Adipose tissue (tissue), 3 donors: ENCODE data around the gene PLCD3. TPM values are rescaled to one million over a fixed set of nuclear protein-coding genes. Genes with fewer than 3 reads are reported as not detected.

ENCODE experiments used
- H3K27ac ChIP-seq: one replicate; pipeline ENCODE4 v1.5.1; 2013; ENCODE audit warnings: low read depth, low read length
- WGBS, 3 donors: extraction: QIAGEN DNeasy Blood & Tissue Kit; methylation state at CpG; one replicate each; pipeline ENCODE4 v1.1.7; 2013; 5-methylcytosine and 5-hydroxymethylcytosine counted together
- polyA plus RNA-seq, 3 donors: library from polyadenylated mRNA; stranded (reverse); fragments of 200-250 nt; gene quantifications; one replicate each; pipeline ENCODE4 v1.2.3, GENCODE V29; 2013
- donor health status: healthy with polysubstance abuse.
- donor health status: Bipolar disorder and iron deficiency.
- donor health status: healthy.

The PLCD3 gene
- polyA plus RNA-seq, 3 donors, result 6.9 to 49.7 (median 42.4) TPM

DNA sequence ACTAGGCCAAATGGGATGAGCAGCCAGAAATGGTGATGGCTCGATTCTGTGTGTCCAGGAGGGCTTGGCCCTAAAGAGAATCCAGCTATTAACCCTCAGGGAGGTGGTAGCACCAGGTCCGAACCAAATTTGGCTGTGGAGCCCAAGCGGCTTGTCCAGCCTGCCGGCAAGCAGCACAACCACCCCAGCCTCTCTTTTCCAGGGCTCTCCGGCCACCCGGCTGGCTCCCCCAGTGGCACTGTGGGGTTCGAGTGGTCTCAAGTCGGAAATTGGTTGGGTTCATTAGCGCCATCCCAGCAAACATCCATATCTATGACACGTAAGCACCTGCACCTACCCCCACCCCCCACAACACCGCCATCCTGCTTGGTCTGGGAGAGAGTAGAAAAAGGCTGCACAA is 35.4 kb downstream of the PLCD3 start:
- no peak overlapping the region for H3K27ac ChIP-seq
- WGBS, 3 donors, result 91 to 93% (median 92%) methylated on average over 11 of the region's 11 CpGs

- no peak overlapping the region for H3K27ac ChIP-seq
- 71 to 80% (median 79%) methylated on average over 3 of the region's 3 CpGs for WGBS, 3 donors
Observed at GRCh38 chr17:45096141-45096540, 36.2 kb downstream of the PLCD3 start.

DNA sequence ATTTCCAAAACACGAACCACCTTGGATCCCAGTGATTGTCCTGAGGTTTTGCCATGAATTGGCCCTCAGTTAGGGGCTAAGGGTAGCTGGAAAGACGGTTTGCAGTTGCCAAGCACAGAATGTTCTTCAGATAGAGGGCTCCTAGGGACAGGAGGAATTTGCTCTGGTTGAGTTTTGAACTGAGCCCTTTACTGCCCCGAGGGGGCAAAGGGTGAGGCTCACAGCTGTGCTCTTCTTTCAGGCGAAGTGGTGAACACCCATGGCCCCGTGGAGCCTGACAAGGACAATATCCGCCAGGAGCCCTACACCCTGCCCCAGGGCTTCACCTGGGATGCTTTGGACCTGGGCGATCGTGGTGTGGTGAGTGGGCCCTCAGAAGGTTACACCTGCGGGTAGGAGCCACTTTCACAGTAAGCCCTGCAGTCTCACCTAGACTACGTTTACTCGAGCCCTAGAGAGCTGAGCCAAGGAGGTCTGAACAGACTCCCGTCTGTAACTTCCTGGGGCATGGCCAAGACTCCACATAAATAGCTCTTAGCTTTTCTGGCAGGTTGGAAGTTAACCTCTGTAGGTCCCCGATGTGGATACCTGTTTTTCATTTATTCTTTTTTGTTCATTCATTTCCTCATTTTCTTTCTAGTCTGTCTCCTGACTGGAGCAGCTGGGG is 38.7 kb downstream of the PLCD3 start:
- peak overlapping the region; percentile 81 for H3K27ac ChIP-seq
- WGBS, 3 donors, result 70 to 76% (median 70%) methylated on average over 13 of the region's 13 CpGs

GRCh38 chr17:45092911-45093430 is 39.3 kb downstream of the PLCD3 start:
- H3K27ac ChIP-seq, result peak overlapping the region; percentile 81
- WGBS, 3 donors, result 49 to 77% (median 52%) methylated on average over 6 of the region's 6 CpGs

DNA sequence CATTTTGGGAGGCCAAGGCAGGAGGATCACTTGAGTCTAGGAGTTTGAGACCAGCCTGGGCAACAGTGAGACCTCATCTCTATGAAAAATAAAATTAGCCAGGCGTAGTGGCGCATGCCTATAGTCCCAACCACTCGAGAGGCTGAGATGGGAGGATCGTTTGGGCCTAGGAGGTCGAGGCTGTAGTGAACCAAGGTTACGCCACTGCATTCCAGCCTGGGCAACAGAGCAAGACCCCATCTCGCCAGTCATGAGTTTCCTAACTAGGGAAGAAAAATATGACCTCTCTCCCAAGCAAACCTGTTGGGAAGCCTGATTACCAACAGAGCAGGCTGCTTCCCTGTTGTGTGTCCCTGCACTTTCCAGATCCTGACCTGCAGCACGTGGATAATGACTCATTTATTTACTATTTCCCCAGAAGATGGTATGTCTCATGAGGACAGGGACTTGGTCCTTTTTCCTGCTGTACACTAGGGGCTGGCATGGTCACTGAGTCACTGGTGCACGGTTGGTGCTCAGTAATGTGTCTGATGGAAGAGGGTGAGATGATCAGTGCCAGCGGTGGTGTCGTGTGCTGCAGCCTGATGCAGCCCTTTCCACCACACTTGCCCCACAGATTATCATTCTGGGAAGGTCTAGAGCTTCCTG is 40.4 kb downstream of the PLCD3 start:
- no peak overlapping the region for H3K27ac ChIP-seq
- 89 to 94% (median 90%) methylated on average over 11 of the region's 11 CpGs for WGBS, 3 donors

DNA sequence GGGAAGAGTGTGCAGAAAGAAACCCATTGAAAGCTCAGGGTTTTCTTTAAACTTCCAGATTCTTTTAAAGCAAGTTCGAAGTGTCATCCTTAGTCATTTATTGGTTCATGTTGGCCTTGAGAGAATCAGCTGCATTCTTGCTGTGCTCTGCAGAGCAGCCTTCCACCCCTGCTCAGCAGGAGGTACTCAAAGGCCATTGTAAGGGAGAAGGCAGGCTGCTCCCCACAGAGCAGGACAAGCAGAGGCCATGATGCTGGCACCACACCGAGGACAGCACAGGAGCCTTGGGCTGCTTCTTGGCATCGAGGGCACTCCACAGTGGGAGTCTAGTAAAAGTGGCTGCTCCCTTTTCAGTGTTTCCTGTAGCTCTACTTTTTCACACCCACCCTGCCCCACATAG is 41.6 kb downstream of the PLCD3 start:
- H3K27ac ChIP-seq, result no peak overlapping the region
- WGBS, 3 donors, result 56 to 93% (median 86%) methylated on average over 3 of the region's 3 CpGs

DNA sequence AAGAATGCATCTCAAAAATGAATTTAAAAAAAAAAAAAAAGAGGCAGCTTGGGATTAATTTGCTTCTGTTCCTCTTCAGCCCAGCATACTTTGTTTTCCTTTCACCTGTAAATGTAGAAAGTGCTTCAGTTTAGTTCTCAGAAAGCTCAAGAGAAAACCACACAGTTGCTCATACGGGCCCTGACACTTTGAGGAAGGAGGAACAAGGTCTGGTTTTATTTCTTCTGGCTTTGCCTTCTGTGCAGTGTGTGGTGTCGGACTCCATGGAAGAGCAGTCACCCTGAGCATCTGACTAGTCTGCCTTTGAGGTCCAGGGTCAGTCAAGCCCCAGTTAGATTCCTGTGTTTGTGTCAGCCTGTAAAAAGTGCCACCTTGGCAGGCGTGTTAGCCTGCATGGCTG is 43.6 kb downstream of the PLCD3 start:
- WGBS, 3 donors, result 76 to 89% (median 83%) methylated on average over 3 of the region's 3 CpGs
- H3K27ac ChIP-seq, result no peak overlapping the region

GRCh38 chr17:45087978-45088377 is 44.3 kb downstream of the PLCD3 start:
- 88 to 96% (median 94%) methylated on average over 5 of the region's 5 CpGs for WGBS, 3 donors
- H3K27ac ChIP-seq, result no peak overlapping the region

GRCh38 chr17:45087504-45087975 is 44.8 kb downstream of the PLCD3 start:
- H3K27ac ChIP-seq, result no peak overlapping the region
- WGBS, 3 donors, result 74 to 86% (median 80%) methylated on average over 3 of the region's 3 CpGs

DNA sequence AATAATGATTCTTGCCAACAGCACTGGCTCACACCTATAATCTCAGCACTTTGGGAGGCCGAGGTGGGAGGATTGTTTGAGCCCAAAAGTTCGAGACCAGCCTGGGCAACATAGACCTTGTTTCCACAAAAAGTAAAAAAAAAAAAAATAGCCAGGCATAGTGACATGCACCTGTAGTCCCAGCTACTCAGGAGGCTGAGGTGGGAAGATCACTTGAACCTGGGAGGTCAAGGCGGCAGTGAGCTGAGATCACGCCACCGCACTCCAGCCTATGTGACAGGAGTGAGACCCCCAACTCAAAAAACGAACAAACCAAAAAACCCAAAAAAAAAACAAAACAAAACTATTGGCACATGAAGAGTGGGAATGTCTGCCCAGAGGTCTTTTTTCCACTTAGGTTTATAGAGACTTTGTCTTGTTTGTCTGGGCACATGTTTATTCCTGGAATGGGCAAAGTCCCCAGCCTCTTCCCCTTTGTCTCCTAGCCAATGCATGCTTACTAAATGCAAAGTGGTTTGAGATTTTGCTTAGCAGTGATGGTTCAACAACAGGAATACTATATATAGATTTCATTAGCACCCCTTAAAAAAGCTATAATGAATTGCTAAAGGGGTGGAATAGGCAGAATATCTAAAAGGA is 45.3 kb downstream of the PLCD3 start:
- H3K27ac ChIP-seq, result no peak overlapping the region
- 89 to 95% (median 94%) methylated on average over 6 of the region's 6 CpGs for WGBS, 3 donors

DNA sequence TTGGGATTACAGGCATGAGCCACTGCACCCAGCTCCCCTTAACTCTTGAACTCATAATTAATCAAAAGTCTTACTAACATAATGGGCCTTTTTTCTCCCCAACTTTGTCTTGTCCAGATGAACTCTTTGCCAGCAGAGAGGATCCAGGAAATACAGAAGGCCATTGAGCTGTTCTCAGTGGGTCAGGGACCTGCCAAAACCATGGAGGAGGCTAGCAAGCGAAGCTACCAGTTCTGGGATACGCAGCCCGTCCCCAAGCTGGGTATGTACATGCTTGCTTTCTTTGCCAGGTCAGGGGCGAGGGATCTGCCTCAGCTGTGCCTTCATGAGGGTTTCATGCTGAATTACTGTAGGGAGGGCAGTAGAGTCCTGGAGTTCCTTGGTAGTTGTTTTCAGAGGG is 45.9 kb downstream of the PLCD3 start:
- no peak overlapping the region for H3K27ac ChIP-seq
- 93 to 97% (median 95%) methylated on average over 4 of the region's 4 CpGs for WGBS, 3 donors

- no peak overlapping the region for H3K27ac ChIP-seq
- 65 to 86% (median 68%) methylated on average over 6 of the region's 6 CpGs for WGBS, 3 donors
Observed at GRCh38 chr17:45081047-45081703, 51.1 kb downstream of the PLCD3 start.

DNA sequence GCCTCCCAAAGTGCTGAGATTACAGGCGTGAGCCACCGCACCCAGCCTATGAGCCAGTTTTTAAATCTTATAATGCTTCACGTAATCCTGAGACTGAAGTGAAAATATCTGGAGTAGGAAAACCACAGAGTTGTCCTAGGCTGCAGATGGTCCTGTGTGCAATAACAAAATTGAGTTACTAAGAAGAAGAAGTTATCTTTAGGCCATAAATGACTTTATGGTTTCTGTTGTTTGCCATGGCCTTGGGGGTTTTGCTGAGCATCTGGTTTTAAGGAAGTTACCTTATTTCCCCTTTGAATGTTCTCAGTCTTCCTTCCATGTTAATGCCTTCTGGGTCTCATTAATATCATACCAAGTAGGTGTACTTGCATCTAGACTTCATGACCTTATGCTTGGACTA is 54.7 kb downstream of the PLCD3 start:
- 53 to 95% (median 70%) methylated on average over 3 of the region's 3 CpGs for WGBS, 3 donors
- H3K27ac ChIP-seq, result no peak overlapping the region

DNA sequence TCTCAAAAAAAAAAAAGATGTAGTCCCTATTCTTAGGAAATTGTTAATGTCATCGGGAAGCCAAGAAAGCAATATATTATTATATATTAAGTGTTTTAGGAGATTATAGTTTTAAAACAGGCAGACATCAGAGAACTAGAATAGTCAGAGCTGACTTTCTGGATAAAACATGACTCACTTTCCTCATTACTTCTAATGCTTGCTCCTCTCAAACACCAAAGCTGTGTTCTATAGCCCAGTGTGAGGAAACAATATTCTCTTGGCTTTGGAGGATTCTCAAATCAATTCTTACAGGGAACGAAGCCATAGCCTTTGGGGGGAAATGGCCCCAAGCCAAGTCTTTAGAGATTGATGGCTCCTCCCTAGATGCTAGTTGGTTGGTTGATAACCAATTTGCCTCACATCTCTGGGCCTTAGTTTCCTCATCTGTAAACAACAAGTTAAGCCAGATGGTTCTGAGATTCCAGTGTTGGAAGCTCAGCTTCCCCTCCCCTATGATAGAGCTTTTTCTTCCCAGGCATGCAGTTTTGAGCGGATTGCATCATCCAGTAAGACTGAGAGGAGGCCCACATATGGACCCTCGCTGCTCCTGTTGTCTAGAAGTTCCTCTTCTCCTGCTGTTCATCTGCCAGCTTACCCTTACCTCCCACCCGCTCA is 58.8 kb downstream of the PLCD3 start:
- WGBS, 3 donors, result 47 to 76% (median 50%) methylated on average over 5 of the region's 5 CpGs
- no peak overlapping the region for H3K27ac ChIP-seq

DNA sequence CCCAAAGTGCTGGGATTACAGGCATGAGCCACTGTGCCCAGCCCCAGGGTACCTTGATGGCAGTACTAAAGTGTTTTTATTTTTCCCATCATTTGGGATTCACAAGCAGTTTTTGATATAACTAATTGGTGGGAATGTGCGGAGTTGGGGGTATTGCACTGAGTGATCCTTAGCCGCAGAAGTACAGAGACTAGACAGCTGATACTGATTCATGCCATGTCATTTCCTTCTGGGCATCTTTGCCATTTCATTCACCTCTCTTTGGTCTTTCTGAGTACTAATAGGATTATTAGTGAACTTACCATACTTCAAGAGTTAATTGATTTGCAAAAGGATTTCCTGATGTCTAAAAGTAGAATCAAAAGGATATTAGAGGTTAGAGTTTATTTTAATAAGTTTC is 61.5 kb downstream of the PLCD3 start:
- H3K27ac ChIP-seq, result no peak overlapping the region
- 61 to 96% (median 78%) methylated on average over 2 of the region's 2 CpGs for WGBS, 3 donors

DNA sequence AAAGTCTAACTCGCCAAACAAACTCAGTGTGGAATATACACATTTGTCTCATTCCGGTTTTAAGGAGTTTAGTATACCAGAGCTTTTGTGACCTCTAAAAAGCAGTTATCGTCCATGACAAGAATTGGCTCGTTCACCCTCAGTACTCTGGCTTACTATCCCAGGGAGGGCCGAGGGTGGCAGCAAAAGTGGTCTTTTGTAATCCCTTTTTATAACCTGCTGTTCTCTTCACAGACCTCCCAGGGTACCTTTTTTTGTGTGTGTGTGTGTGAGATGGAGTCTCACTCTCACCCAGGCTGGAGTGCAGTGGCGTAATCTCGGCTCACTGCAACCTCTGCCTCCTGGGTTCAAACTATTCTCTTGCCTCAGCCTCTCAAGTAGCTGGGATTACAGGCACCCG is 62.3 kb downstream of the PLCD3 start:
- 81 to 93% (median 89%) methylated on average over 8 of the region's 8 CpGs for WGBS, 3 donors
- no peak overlapping the region for H3K27ac ChIP-seq

DNA sequence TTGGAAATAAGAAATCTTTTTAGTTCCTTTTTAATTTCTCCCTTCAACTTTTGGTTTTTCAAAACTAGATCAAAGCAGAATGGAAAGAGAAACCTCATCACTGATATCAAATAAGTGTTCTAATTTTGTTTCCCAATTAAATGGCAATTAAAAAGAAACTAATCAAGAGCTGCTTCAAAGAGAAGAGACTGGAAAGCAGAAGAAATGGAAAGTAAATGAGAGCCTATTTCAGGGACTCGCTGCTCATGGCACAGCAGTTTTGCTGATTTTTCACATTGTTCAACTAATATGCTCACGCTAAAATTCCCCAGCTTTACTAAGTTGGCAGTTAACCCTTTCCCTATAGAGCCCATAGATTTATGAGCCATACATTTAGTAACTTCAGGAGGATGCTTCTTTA is 64.7 kb downstream of the PLCD3 start:
- H3K27ac ChIP-seq, result no peak overlapping the region
- 76 to 78% (median 77%) methylated on average over 2 of the region's 2 CpGs for WGBS, 3 donors

DNA sequence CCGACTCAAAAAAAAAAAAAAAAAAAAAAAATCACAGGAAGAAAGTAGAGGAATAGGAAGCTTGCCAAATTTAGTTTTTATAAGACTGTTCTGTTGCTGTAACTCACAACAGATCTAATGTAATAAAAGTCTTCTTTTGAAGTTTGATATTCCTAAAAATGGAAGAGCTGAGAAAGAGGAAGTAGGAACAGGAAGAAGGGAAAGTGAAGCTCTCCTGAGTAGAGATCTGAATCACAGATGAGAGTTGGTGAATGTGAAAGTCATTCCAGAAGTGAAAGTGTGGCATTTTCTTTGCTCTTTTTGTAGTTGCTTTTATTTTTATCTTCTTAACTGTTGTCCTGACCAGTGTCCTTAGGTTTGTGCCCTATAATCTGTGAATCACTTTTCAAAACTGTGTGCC is 69.1 kb downstream of the PLCD3 start:
- 40 to 75% (median 67%) methylated on average over 1 of the region's 1 CpG for WGBS, 3 donors
- no peak overlapping the region for H3K27ac ChIP-seq
